ENCODE data around the gene RGS3. TPM values are rescaled to one million over a fixed set of nuclear protein-coding genes. Genes with fewer than 3 reads are reported as not detected.
"Not testable (repeated sequence)": the region's sequence is repeated elsewhere in the genome, so short reads cannot be mapped to it uniquely, and the experiment has no call there.

RGS3 gene
- total RNA-seq, 2 donors from 2014 or later = 23.0 to 85.8 TPM

DNA sequence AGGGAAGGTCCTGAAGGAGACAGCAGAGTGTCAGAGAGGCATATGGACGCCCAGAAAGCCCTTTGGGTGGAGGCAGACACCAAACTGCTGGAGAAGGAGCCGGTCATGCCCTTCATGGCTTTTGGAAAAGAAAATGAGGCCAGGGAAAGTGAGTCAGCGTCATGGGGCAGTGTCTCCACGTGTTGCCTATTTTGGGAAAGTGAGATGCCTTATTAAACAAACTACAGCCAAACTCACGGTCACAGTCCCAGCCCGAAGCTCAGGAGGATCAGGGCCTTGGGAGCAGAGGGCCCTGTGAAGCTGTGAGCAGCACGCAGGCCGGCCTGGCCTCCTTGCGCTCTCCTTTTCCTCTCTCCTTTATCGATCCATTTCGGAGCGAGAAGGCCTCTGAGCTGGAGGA is 25.0 kb downstream of the RGS3 start:
- Mint-ChIP-seq H3K9me3 (no peaks in the 10 kb centered on the region), H3K27me3 (no peaks in the 10 kb centered on the region), H3K27ac (no peak overlapping the region), H3K4me3 (no peak overlapping the region), H3K4me1 (peaks cover 5% of the 10 kb centered on the region), H3K36me3 (ENCODE audit: low read depth) (no peaks in the 10 kb centered on the region)
- ATAC-seq (replicated peaks) = no peak

DNA sequence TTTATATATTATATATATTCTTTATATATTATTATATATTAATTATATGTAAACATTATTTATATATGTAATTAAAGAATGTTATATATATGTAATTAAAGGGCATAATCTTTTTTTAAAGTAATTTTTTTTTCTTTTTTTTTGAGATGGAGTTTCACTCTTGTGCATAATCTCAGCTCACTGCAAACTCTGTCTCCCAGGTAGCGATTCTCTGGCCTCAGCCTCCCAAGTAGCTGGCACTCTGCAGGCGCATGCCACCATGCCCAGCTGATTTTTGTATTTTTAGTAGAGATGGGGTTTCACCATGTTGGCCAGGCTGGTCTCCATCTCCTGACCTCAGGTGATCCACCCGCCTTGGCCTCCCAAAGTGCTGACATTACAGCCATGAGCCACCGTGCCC is 27.6 kb downstream of the RGS3 start:
- H3K27me3 Mint-ChIP-seq; H3K4me1 Mint-ChIP-seq; H3K27ac Mint-ChIP-seq; ATAC-seq (replicated peaks); H3K4me3 Mint-ChIP-seq; H3K9me3 Mint-ChIP-seq; H3K36me3 Mint-ChIP-seq (ENCODE audit: low read depth): not testable (repeated sequence)

DNA sequence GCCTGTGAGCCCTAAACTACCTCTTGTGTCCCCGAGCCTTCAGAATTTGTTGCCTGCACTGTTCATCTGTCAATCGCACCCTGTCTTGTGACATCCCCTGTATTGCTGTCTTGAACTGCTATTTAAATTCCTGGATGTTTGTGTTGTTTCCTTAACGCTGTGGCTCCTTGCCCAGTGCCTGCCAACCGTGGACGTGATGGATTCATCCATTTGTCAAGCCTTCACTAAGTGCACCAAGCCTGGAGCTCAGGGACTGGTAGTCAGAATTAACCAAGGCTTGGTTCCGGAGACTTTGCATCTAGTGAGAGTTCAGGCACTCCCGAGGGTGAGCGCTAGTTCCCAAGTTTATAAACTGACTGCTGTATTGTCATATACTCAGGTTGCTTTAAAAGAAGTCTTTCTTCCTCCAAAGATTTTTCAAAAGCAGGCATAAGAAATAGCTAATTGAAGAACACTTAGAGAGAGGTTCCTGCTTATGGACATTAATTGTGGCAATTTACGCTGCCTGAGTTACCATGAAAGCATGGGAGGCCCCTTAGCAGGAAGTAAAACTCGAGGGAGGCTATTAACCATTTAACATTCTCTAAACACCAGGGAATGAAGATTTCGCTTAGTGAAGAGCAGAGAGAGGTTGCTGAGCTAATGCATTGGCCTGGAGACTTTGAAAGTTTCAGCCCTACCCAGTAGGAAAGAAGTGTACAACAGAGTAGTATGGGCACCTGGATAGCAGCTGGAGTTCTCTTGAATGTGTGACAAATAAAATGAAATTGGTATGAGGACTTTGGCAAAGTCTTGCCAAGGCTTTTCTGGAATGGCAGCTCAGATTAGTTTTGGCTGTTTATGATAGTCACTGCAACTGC is 29.0 kb downstream of the RGS3 start:
- Mint-ChIP-seq H3K9me3 (no peaks in the 10 kb centered on the region), H3K27me3 (no peaks in the 10 kb centered on the region), H3K27ac (peak overlapping the region; percentile 10), H3K36me3 (ENCODE audit: low read depth) (no peaks in the 10 kb centered on the region), H3K4me1 (peaks cover 5% of the 10 kb centered on the region), H3K4me3 (no peak overlapping the region)
- ATAC-seq (replicated peaks) = no peak

DNA sequence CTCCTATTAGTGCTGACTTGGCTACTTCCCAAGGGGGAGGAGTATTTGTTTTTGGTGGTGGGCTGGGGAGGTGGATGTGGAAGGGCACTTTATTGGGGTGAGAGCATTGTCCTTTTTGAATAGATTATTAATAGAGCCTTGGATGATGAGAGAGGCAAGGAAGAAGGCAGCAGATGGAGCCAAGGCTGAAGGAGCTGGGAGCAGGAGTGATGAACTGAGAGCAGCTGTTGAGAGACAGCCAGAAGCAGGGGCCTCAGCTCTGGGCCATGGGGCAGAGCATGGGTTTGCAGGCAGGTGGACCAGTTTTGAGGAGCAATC is 29.6 kb downstream of the RGS3 start:
- no peak for ATAC-seq (replicated peaks)
- Mint-ChIP-seq H3K9me3 (no peaks in the 10 kb centered on the region), H3K4me1 (peaks cover under 1% of the 10 kb centered on the region), H3K36me3 (ENCODE audit: low read depth) (no peaks in the 10 kb centered on the region), H3K27ac (peak overlapping the region; percentile 10), H3K4me3 (no peak overlapping the region), H3K27me3 (no peaks in the 10 kb centered on the region)

- Mint-ChIP-seq H3K9me3 (no peaks in the 10 kb centered on the region), H3K4me1 (peaks cover 7% of the 10 kb centered on the region)
Measured at GRCh38 chr9:113495526-113495925, 32.0 kb downstream of the RGS3 start.

GRCh38 chr9:113497051-113497450 is 33.5 kb downstream of the RGS3 start:
- H3K27ac Mint-ChIP-seq = no peak overlapping the region
- H3K27me3 Mint-ChIP-seq = no peaks in the 10 kb centered on the region
- no peaks in the 10 kb centered on the region for H3K36me3 Mint-ChIP-seq (ENCODE audit: low read depth)
- ATAC-seq (replicated peaks) = no peak
- peaks cover 7% of the 10 kb centered on the region for H3K4me1 Mint-ChIP-seq
- H3K9me3 Mint-ChIP-seq = no peaks in the 10 kb centered on the region
- no peak overlapping the region for H3K4me3 Mint-ChIP-seq

More at GRCh38 chr9:113495526-113495925, 32.0 kb downstream of the RGS3 start:
- H3K36me3 Mint-ChIP-seq (ENCODE audit: low read depth) = no peaks in the 10 kb centered on the region
- H3K4me3 Mint-ChIP-seq = no peak overlapping the region
- no peak overlapping the region for H3K27ac Mint-ChIP-seq
- no peaks in the 10 kb centered on the region for H3K27me3 Mint-ChIP-seq
- no peak for ATAC-seq (replicated peaks)

GRCh38 chr9:113499153-113499875 is 35.8 kb downstream of the RGS3 start:
- Mint-ChIP-seq H3K27ac (peak overlapping the region; percentile 28), H3K4me1 (peaks cover 7% of the 10 kb centered on the region), H3K27me3 (no peaks in the 10 kb centered on the region), H3K9me3 (no peaks in the 10 kb centered on the region), H3K4me3 (no peak overlapping the region), H3K36me3 (ENCODE audit: low read depth) (no peaks in the 10 kb centered on the region)
- ATAC-seq (replicated peaks) = no peak

DNA sequence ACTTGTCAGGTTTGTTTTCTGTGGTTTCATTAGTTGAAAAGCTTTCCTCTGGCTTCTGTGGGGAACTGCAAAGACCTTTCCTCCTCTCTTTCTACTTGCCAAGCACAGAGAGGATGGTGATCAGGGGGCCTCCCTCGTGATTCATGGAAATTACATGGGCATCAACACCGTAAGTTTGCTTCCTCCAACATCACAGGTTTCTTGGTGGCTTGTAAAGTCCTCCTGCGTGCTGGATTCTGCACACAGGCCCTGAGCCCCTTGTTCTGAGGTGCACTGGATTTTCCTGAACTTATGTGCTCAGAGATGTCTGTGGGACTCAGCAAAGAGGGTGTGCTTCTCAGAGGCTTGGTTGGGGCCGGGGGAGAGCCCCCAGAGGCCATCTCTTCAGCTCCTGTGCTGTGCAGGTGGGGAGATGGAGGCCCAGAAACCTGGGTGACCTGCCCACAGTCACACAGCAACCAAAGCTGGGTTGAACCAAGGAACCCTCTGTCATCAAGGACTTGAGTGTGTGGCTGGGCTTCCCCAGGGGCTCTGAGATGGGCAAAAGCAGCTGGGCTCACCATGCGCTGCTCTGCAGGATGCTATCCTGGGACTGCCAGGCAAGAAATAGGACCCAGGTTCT is 36.5 kb downstream of the RGS3 start:
- Mint-ChIP-seq H3K4me1 (peaks cover 7% of the 10 kb centered on the region), H3K27ac (peak overlapping the region; percentile 28), H3K36me3 (ENCODE audit: low read depth) (no peaks in the 10 kb centered on the region)

DNA sequence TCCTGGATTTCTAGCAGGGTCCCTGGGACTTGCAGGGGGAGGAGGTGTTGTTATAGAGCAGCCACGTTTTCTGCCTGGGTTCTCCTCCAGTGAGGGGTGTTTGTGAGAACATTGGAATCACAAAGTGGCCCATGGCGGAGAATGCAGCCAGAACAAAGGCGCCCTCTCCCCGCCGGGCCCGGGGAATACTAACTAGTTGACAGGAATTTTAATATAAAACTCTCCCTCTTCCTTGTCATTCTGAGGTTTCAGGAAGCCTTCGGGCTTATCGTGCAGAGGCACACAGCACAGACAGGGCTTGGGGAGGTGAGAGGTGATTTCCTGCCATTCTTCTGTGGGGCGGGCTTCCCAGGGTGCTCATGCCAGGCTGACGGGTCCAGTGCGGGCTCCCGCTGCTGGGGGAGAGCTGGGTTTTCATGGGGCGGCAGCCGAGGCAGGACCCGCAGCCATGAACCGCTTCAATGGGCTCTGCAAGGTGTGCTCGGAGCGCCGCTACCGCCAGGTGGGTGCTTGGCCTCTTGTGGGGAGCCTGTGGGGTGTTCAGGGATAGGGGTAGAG is 37.7 kb downstream of the RGS3 start:
- Mint-ChIP-seq H3K36me3 (ENCODE audit: low read depth) (no peaks in the 10 kb centered on the region), H3K4me3 (no peak overlapping the region), H3K4me1 (peaks cover 7% of the 10 kb centered on the region), H3K9me3 (no peaks in the 10 kb centered on the region), H3K27me3 (no peaks in the 10 kb centered on the region), H3K27ac (no peak overlapping the region)
- ATAC-seq (replicated peaks) = no peak

More for the DNA sequence above, 36.5 kb downstream of the RGS3 start:
- no peaks in the 10 kb centered on the region for H3K27me3 Mint-ChIP-seq
- peak; percentile 39 for ATAC-seq (replicated peaks)
- H3K4me3 Mint-ChIP-seq = no peak overlapping the region
- no peaks in the 10 kb centered on the region for H3K9me3 Mint-ChIP-seq

DNA sequence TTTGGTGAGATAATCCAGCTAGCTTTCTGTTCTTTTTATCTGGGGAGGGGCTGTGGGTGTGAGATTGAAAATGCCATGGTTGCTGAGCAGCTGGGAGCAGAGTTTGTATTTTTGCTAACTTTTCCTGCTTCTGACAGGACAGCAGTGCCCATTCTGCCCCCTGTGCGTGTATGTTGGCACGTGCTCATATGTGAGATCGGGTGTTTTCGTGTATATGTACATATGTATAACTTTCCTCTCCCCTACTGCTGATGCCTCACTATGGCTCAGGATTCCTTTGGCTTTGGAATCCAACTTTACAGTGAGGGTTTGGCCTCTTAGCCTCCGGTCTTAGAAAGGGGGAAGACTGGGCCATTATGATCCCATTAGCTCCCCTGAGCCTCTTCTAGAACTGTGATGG is 38.3 kb downstream of the RGS3 start:
- H3K4me1 Mint-ChIP-seq = peaks cover 7% of the 10 kb centered on the region
- H3K27ac Mint-ChIP-seq = no peak overlapping the region
- H3K36me3 Mint-ChIP-seq (ENCODE audit: low read depth) = no peaks in the 10 kb centered on the region
- H3K9me3 Mint-ChIP-seq = no peaks in the 10 kb centered on the region
- no peak overlapping the region for H3K4me3 Mint-ChIP-seq
- ATAC-seq (replicated peaks) = no peak
- H3K27me3 Mint-ChIP-seq = no peaks in the 10 kb centered on the region

DNA sequence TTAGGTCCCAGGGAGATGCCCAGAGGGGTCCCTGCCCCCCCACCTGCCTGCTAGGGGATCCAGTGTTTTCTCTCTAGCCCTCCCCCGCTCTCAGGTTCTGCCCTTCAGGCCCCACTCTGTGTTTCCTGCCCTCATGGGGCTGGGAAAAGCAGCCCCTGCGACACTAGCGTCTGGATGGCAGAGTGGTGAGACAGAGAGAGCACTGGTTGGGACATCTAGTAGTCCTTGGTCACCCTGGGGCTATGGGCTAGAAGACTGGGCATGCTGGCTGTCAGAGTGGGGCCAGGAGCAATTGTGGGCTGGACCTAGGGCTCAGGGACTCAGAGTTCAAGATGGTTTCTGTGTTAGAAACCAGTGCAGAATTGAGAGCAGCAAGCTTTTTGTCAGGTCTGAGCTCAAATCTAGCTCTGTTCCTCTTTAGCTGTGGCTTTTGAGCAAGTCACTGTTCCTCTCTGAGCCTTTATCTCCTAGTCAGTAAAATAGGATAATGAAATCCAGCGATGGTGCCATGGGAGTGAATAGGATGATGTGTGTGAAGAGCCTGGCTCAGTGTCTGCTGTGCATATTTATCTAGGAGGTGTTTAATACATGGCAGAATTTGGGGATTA is 39.0 kb downstream of the RGS3 start:
- Mint-ChIP-seq H3K27me3 (no peaks in the 10 kb centered on the region), H3K27ac (peak overlapping the region; percentile 3), H3K4me1 (peaks cover 7% of the 10 kb centered on the region), H3K36me3 (ENCODE audit: low read depth) (no peaks in the 10 kb centered on the region), H3K4me3 (no peak overlapping the region), H3K9me3 (no peaks in the 10 kb centered on the region)
- ATAC-seq (replicated peaks) = no peak

DNA sequence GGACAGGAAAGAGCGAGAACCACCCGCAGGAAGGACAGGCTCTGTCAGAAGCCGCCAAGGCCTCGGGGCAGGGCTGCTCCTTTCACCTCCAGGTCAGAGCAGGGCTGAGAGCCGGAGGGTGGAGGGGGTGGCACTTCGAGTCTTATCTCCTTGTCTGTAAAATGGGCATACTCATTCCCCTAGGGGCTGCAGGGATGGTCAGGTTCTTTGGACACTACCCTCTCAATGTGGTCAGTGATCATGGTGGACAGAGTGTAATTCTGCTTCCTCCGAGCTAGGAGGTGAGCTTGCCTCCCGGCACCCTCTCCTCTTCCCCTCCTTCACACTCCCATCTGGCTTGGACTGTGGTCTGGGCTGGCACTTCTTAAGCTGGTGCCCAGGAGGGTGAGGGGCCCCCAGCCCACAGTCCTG is 39.6 kb downstream of the RGS3 start:
- no peaks in the 10 kb centered on the region for H3K9me3 Mint-ChIP-seq
- no peak overlapping the region for H3K4me3 Mint-ChIP-seq
- peak overlapping the region; percentile 3 for H3K27ac Mint-ChIP-seq
- no peak for ATAC-seq (replicated peaks)
- H3K4me1 Mint-ChIP-seq = peaks cover 7% of the 10 kb centered on the region
- H3K27me3 Mint-ChIP-seq = no peaks in the 10 kb centered on the region
- H3K36me3 Mint-ChIP-seq (ENCODE audit: low read depth) = no peaks in the 10 kb centered on the region

- ATAC-seq (replicated peaks) = no peak
- Mint-ChIP-seq H3K4me3 (no peak overlapping the region), H3K27ac (peak overlapping the region; percentile 66), H3K27me3 (no peaks in the 10 kb centered on the region), H3K4me1 (peaks cover 7% of the 10 kb centered on the region), H3K9me3 (no peaks in the 10 kb centered on the region), H3K36me3 (ENCODE audit: low read depth) (no peaks in the 10 kb centered on the region)
Measured at GRCh38 chr9:113503613-113504211, 40.2 kb downstream of the RGS3 start.

Data from activated T-helper 17 cell treated with anti-CD3 and anti-CD28 coated beads, Interleukin-2, amount 50 U/mL, for 72 hours (primary cell).